IMR-90 (cell line): ENCODE data around the gene ADAMTS12. TPM values are rescaled to one million over a fixed set of nuclear protein-coding genes. Genes with fewer than 3 reads are reported as not detected.

Experiments used
- ATAC-seq: fragments of 200-7000 bp; cut with Tn5 transposase; 2 replicates; pipeline ENCODE4 v1.9.1; 2020; ENCODE audit warnings: low read depth, mild to moderate bottlenecking, moderate library complexity
- BruUV-seq: library from RNA; stranded (reverse); fragments of 400-500 nt; replicated peaks from 2 replicates; lab custom pipeline; 2021; lab: Mats Ljungman, UMichigan
- CTCF ChIA-PET: fragments of 300-600 bp; formaldehyde crosslinking; extraction: SDS; loops from one replicate; lab custom pipeline; 2021; ENCODE audit warnings: antibody characterized with exemption; lab: Yijun Ruan, JAX
- POLR2A ChIA-PET: fragments of 300-600 bp; sonication (Branson Sonifier 250); formaldehyde crosslinking; loops from one replicate; lab custom pipeline; 2022; ENCODE audit warnings: antibody characterized with exemption; ENCODE audit not compliant: unreplicated experiment; lab: Charles Lee
- DNase-seq: peaks from one replicate; pipeline ENCODE4 v3.0.0; 2013
- H2AFZ ChIP-seq: replicated peaks from 2 replicates; pipeline ENCODE3; 2013; ENCODE audit warnings: low read length, mild to moderate bottlenecking; ENCODE audit not compliant: poor library complexity
- H2AK5ac ChIP-seq: 2 replicates; pipeline ENCODE4 v1.6.1; 2013; ENCODE audit warnings: low read depth, low read length, inconsistent platforms
- H2AK9ac ChIP-seq: replicated peaks from 2 replicates; pipeline ENCODE3; 2013; ENCODE audit warnings: mild to moderate bottlenecking, low read depth, low read length, moderate library complexity; ENCODE audit not compliant: poor library complexity
- H2BK120ac ChIP-seq: 2 replicates; pipeline ENCODE4 v1.6.1; 2013; ENCODE audit warnings: low read depth, low read length, inconsistent platforms
- H2BK15ac ChIP-seq: 3 replicates; pipeline ENCODE4 v1.6.1; 2013; ENCODE audit warnings: low read depth, low read length, inconsistent platforms
- H2BK20ac ChIP-seq: 2 replicates; pipeline ENCODE4 v1.6.1; 2013; ENCODE audit warnings: low read depth, mild to moderate bottlenecking, inconsistent platforms, low read length, moderate library complexity
- H2BK5ac ChIP-seq: 2 replicates; pipeline ENCODE4 v1.6.1; 2013; ENCODE audit warnings: mild to moderate bottlenecking, low read depth, low read length, inconsistent platforms; ENCODE audit not compliant: poor library complexity, severe bottlenecking
- H3K14ac ChIP-seq: replicated peaks from 2 replicates; pipeline ENCODE4 v1.6.1; 2013; ENCODE audit warnings: low read depth, low read length, inconsistent platforms
- H3K18ac ChIP-seq: 2 replicates; pipeline ENCODE4 v1.6.1; 2013; ENCODE audit warnings: low read depth, low read length, control low read depth
- H3K23ac ChIP-seq: 2 replicates; pipeline ENCODE4 v1.6.1; 2013; ENCODE audit warnings: low read depth, low read length, inconsistent platforms
- H3K27ac ChIP-seq: 2 replicates; pipeline ENCODE4 v1.5.1; 2013; ENCODE audit warnings: mild to moderate bottlenecking, control low read depth, low read length; ENCODE audit not compliant: insufficient read depth
- H3K27me3 ChIP-seq: 2 replicates; pipeline ENCODE4 v1.6.1; 2013; ENCODE audit warnings: low read length; ENCODE audit not compliant: control insufficient read depth, insufficient read depth
- H3K36me3 ChIP-seq: 2 replicates; pipeline ENCODE4 v1.6.1; 2013; ENCODE audit warnings: low read length, mixed read lengths; ENCODE audit not compliant: control insufficient read depth, insufficient read depth
- H3K4ac ChIP-seq: 2 replicates; pipeline ENCODE4 v1.6.1; 2013; ENCODE audit warnings: low read depth, low read length, inconsistent platforms
- H3K4me1 ChIP-seq: 2 replicates; pipeline ENCODE4 v1.6.1; 2013; ENCODE audit warnings: low read length, mixed read lengths; ENCODE audit not compliant: control insufficient read depth, insufficient read depth
- H3K4me2 ChIP-seq: 2 replicates; pipeline ENCODE4 v1.6.1; 2013; ENCODE audit warnings: low read depth, mild to moderate bottlenecking, control low read depth, low read length, moderate library complexity
- H3K4me3 ChIP-seq: 2 replicates; pipeline ENCODE4 v1.5.1; 2013; ENCODE audit warnings: low read depth, mild to moderate bottlenecking, control low read depth, low read length, moderate library complexity; ENCODE audit not compliant: insufficient read depth
- H3K56ac ChIP-seq: 2 replicates; pipeline ENCODE4 v1.6.1; 2013; ENCODE audit warnings: low read length, inconsistent platforms; ENCODE audit not compliant: insufficient read depth; ENCODE audit errors: extremely low read depth
- H3K79me1 ChIP-seq, 2 experiments: 2 replicates each; pipeline ENCODE4 v1.6.1; 2013; ENCODE audit warnings: low read length in 2 of 2, inconsistent platforms in 1 of 2, low read depth in 1 of 2
- H3K9ac ChIP-seq: 2 replicates; pipeline ENCODE4 v1.6.1; 2013; ENCODE audit warnings: low read depth, low read length, control low read depth
- H3K9me1 ChIP-seq: 2 replicates; pipeline ENCODE4 v1.6.1; 2013; ENCODE audit warnings: low read length, inconsistent platforms; ENCODE audit not compliant: insufficient read depth
- H3K9me3 ChIP-seq: 2 replicates; pipeline ENCODE4 v1.6.1; 2013; ENCODE audit warnings: low read length; ENCODE audit not compliant: control insufficient read depth, insufficient read depth
- H4K20me1 ChIP-seq: 2 replicates; pipeline ENCODE4 v1.6.1; 2013; ENCODE audit warnings: low read length, inconsistent platforms; ENCODE audit not compliant: insufficient read depth
- H4K5ac ChIP-seq: 2 replicates; pipeline ENCODE4 v1.6.1; 2013; ENCODE audit warnings: mild to moderate bottlenecking, low read depth, low read length, control low read depth
- H4K8ac ChIP-seq, 2 experiments: 2 replicates each; pipeline ENCODE4 v1.6.1; 2013; ENCODE audit warnings: low read depth in 2 of 2, low read length in 2 of 2, control low read depth in 1 of 2, inconsistent platforms in 1 of 2
- H4K91ac ChIP-seq: 2 replicates; pipeline ENCODE4 v1.6.1; 2013; ENCODE audit warnings: low read depth, low read length, inconsistent platforms; ENCODE audit not compliant: insufficient read depth
- CEBPB ChIP-seq: IDR thresholded peaks from 2 replicates; pipeline ENCODE4 v1.6.1; 2012; ENCODE audit warnings: low read depth, low read length, improper control_type of control experiment
- CHD1 ChIP-seq: IDR thresholded peaks from 2 replicates; pipeline ENCODE4 v1.6.1; 2012; ENCODE audit warnings: low read depth, low read length, improper control_type of control experiment
- ELK1 ChIP-seq: fragments of 150-350 bp; IDR thresholded peaks from 2 replicates; pipeline ENCODE4 v1.6.1; 2016; ENCODE audit warnings: low read depth, mild to moderate bottlenecking, low read length, moderate library complexity, borderline replicate concordance
- FOS ChIP-seq: fragments of 150-350 bp; IDR thresholded peaks from 2 replicates; pipeline ENCODE4 v1.6.1; 2016; ENCODE audit warnings: low read depth, low read length
- MAFK ChIP-seq: IDR thresholded peaks from 2 replicates; pipeline ENCODE4 v1.6.1; 2012; ENCODE audit warnings: low read depth, low read length, improper control_type of control experiment
- MXI1 ChIP-seq: IDR thresholded peaks from 2 replicates; pipeline ENCODE4 v1.6.1; 2012; ENCODE audit warnings: low read depth, mild to moderate bottlenecking, low read length, moderate library complexity, borderline replicate concordance
- NFE2L2 ChIP-seq: fragments of 150-350 bp; IDR thresholded peaks from 2 replicates; pipeline ENCODE4 v1.6.1; 2016; ENCODE audit warnings: low read depth, mild to moderate bottlenecking, low read length
- POLR2A ChIP-seq: IDR thresholded peaks from 2 replicates; pipeline ENCODE4 v1.6.1; 2012; ENCODE audit warnings: mild to moderate bottlenecking, low read depth, low read length
- RCOR1 ChIP-seq: IDR thresholded peaks from 2 replicates; pipeline ENCODE4 v1.6.1; 2012; ENCODE audit warnings: mild to moderate bottlenecking, low read length, improper control_type of control experiment; ENCODE audit not compliant: insufficient replicate concordance
- RFX5 ChIP-seq: IDR thresholded peaks from 2 replicates; pipeline ENCODE4 v1.8.0; 2012; ENCODE audit warnings: low read depth, mild to moderate bottlenecking, low read length, moderate library complexity
- SMC3 ChIP-seq: fragments of 150-350 bp; IDR thresholded peaks from 2 replicates; pipeline ENCODE4 v1.6.1; 2016; ENCODE audit warnings: low read depth, mild to moderate bottlenecking, antibody characterized with exemption, low read length, moderate library complexity
- USF2 ChIP-seq: fragments of 150-350 bp; IDR thresholded peaks from 2 replicates; pipeline ENCODE4 v1.6.1; 2017; ENCODE audit warnings: mild to moderate bottlenecking, antibody characterized with exemption, low read length, low read depth
- WGBS, 2 experiments: methylation state at CpG; one replicate each; pipeline versions ENCODE4 v1.1.5 to v1.1.7; 2013; ENCODE audit warnings: missing lambda C conversion rate in 2 of 2; ENCODE audit not compliant: insufficient read length in 1 of 2; ENCODE audit errors: extremely low coverage in 2 of 2; 5-methylcytosine and 5-hydroxymethylcytosine counted together
- dilution Hi-C: fragments of 300-500 bp; cut with HindIII; formaldehyde crosslinking; loops from one replicate; pipeline ENCODE4 v1.14.3; 2018; ENCODE audit warnings: low sequenced_read_pairs; ENCODE audit not compliant: unreplicated experiment
- in situ Hi-C: fragments of 300-500 bp; cut with MboI; formaldehyde crosslinking; loops from 3 replicates; pipeline ENCODE4 v1.14.3; 2019; ENCODE audit warnings: low sequenced_read_pairs, inconsistent platforms, mixed read lengths
- intact Hi-C: fragments of 100-400 bp; cut with micrococcal nuclease; formaldehyde crosslinking; loops from 2 replicates; pipeline ENCODE4 v1.10.0; 2022
- polyA plus RNA-seq, 3 experiments: library from polyadenylated mRNA; depleted of rRNA; stranded (reverse); fragments of >200 nt; gene quantifications; 2 replicates each; pipeline ENCODE4 v1.2.3, GENCODE V29; 2012; ENCODE audit warnings: low replicate concordance in 1 of 3
- total RNA-seq: library from RNA; depleted of rRNA; stranded (reverse); fragments of >200 nt; gene quantifications from 2 replicates; pipeline ENCODE4 v1.2.3, GENCODE V29; 2012

The ADAMTS12 gene
- total and polyA plus RNA-seq, 2 of the 4 experiments (the other 2 are of a cell fraction) = 27.3 to 51.3 TPM

- no peak for TF ChIP-seq ELK1
- TF ChIP-seq MAFK = no peak
- TF ChIP-seq CHD1 = no peak
Measured at GRCh38 chr5:33941090-33941489, 49.3 kb upstream of the ADAMTS12 start (continued).

- Histone ChIP-seq H2BK15ac (no peak overlapping the region), H2AK9ac (no peak overlapping the region), H3K14ac (no peak overlapping the region), H3K27me3 (peaks cover 73% of the 10 kb centered on the region), H4K20me1 (no peaks in the 10 kb centered on the region), H3K9me1 (no peaks in the 10 kb centered on the region), H2AFZ (no peak overlapping the region), H3K36me3 (no peaks in the 10 kb centered on the region), H4K91ac (no peak overlapping the region), H3K4me3 (no peak overlapping the region), H4K8ac (no peak overlapping the region), H3K4ac (no peak overlapping the region), H3K4me1 (no peaks in the 10 kb centered on the region), H3K9ac (no peak overlapping the region), H2BK120ac (no peak overlapping the region), H2BK5ac (no peak overlapping the region), H3K18ac (no peak overlapping the region), H3K23ac (no peak overlapping the region), H4K5ac (no peak overlapping the region), H3K56ac (no peak overlapping the region), H3K4me2 (no peak overlapping the region), H3K79me1 (no peaks in the 10 kb centered on the region), H2AK5ac (no peak overlapping the region), H3K27ac (no peak overlapping the region), H2BK20ac (no peak overlapping the region), H3K9me3 (peaks cover 5% of the 10 kb centered on the region; the same call in 1 of the 2 replicates)
- dilution Hi-C loops (no loop called here), in situ Hi-C loops (no loop called here), intact Hi-C loops (loop anchor here (10.0 kb wide), 1 partner anchor 325 kb away; no protein-coding TSS in a partner anchor)
- no TSS peak for BruUV-seq
- POLR2A ChIA-PET = no interaction called here
- 90% methylated on average over 1 of the region's 8 CpGs; no CpG with 5 or more reads in 1 of the 2 experiments for WGBS, 2 experiments
- DNase-seq (peak; percentile 47), ATAC-seq (no peak)
- CTCF ChIA-PET = interaction anchor here (1.3 kb wide), 1 partner anchor 30 kb away, joined by 3 read pairs; no protein-coding TSS in a partner anchor
- TF ChIP-seq POLR2A (no peak), USF2 (no peak), FOS (no peak), ELK1 (no peak), NFE2L2 (no peak), CEBPB (peak; percentile 81), RCOR1 (no peak), SMC3 (no peak), RFX5 (no peak), MXI1 (no peak)
Measured at GRCh38 chr5:33939556-33940262, 47.9 kb upstream of the ADAMTS12 start.
